ENCODE results near the gene SORBS2. TPM values are rescaled to one million over a fixed set of nuclear protein-coding genes. Genes with fewer than 3 reads are reported as not detected.

The SORBS2 gene
- total RNA-seq, 2 experiments from 2014 or later: not detected

GRCh38 chr4:185830263-185830994, 18.4 kb upstream of the SORBS2 start:
- H3K27me3 Mint-ChIP-seq: peaks cover 3% of the 10 kb centered on the region
- DNase-seq: no peak
- ATAC-seq: no peak
- H3K9me3 Mint-ChIP-seq (ENCODE audit: low read depth): no peaks in the 10 kb centered on the region
- H3K4me3 Mint-ChIP-seq: no peak overlapping the region
- H3K36me3 Mint-ChIP-seq: no peaks in the 10 kb centered on the region
- H3K27ac Mint-ChIP-seq: no peak overlapping the region
- H3K4me1 Mint-ChIP-seq: no peaks in the 10 kb centered on the region
- CTCF ChIA-PET: no interaction called here

- no peak for DNase-seq
- no peak overlapping the region for H3K4me3 Mint-ChIP-seq
- H3K27ac Mint-ChIP-seq: no peak overlapping the region
- CTCF ChIA-PET: no interaction called here
- no peaks in the 10 kb centered on the region for H3K4me1 Mint-ChIP-seq
- no peaks in the 10 kb centered on the region for H3K27me3 Mint-ChIP-seq
- no peaks in the 10 kb centered on the region for H3K36me3 Mint-ChIP-seq
- no peaks in the 10 kb centered on the region for H3K9me3 Mint-ChIP-seq (ENCODE audit: low read depth)
- no peak for ATAC-seq
Measured at GRCh38 chr4:185826381-185826780, 14.4 kb upstream of the SORBS2 start.

- no peaks in the 10 kb centered on the region for H3K36me3 Mint-ChIP-seq
- H3K9me3 Mint-ChIP-seq (ENCODE audit: low read depth): no peaks in the 10 kb centered on the region
- ATAC-seq (no peak), DNase-seq (no peak)
- H3K4me3 Mint-ChIP-seq: no peak overlapping the region
- H3K27me3 Mint-ChIP-seq: no peaks in the 10 kb centered on the region
- H3K27ac Mint-ChIP-seq: no peak overlapping the region
- no peaks in the 10 kb centered on the region for H3K4me1 Mint-ChIP-seq
- CTCF ChIA-PET: no interaction called here
Measured at GRCh38 chr4:185825737-185826136, 13.7 kb upstream of the SORBS2 start.

GRCh38 chr4:185822791-185823190, 10.8 kb upstream of the SORBS2 start:
- no peaks in the 10 kb centered on the region for H3K27me3 Mint-ChIP-seq
- ATAC-seq (no peak), DNase-seq (no peak)
- no peak overlapping the region for H3K27ac Mint-ChIP-seq
- no peaks in the 10 kb centered on the region for H3K36me3 Mint-ChIP-seq
- no peaks in the 10 kb centered on the region for H3K9me3 Mint-ChIP-seq (ENCODE audit: low read depth)
- no peaks in the 10 kb centered on the region for H3K4me1 Mint-ChIP-seq
- no peak overlapping the region for H3K4me3 Mint-ChIP-seq
- CTCF ChIA-PET: no interaction called here

- no peak overlapping the region for H3K4me3 Mint-ChIP-seq
- no peaks in the 10 kb centered on the region for H3K9me3 Mint-ChIP-seq (ENCODE audit: low read depth)
- H3K27me3 Mint-ChIP-seq: no peaks in the 10 kb centered on the region
- CTCF ChIA-PET: no interaction called here
- ATAC-seq: no peak
- H3K4me1 Mint-ChIP-seq: no peaks in the 10 kb centered on the region
- DNase-seq: no peak
- no peak overlapping the region for H3K27ac Mint-ChIP-seq
- no peaks in the 10 kb centered on the region for H3K36me3 Mint-ChIP-seq
Measured at GRCh38 chr4:185821029-185821419, 9.0 kb upstream of the SORBS2 start.

GRCh38 chr4:185820146-185821028, 8.4 kb upstream of the SORBS2 start:
- H3K4me3 Mint-ChIP-seq: no peak overlapping the region
- H3K9me3 Mint-ChIP-seq (ENCODE audit: low read depth): no peaks in the 10 kb centered on the region
- H3K27ac Mint-ChIP-seq: no peak overlapping the region
- DNase-seq (no peak), ATAC-seq (no peak)
- no peaks in the 10 kb centered on the region for H3K27me3 Mint-ChIP-seq
- no peaks in the 10 kb centered on the region for H3K36me3 Mint-ChIP-seq
- CTCF ChIA-PET: no interaction called here
- H3K4me1 Mint-ChIP-seq: no peaks in the 10 kb centered on the region

- Mint-ChIP-seq H3K4me1 (no peaks in the 10 kb centered on the region), H3K36me3 (no peaks in the 10 kb centered on the region), H3K4me3 (no peak overlapping the region), H3K27me3 (no peaks in the 10 kb centered on the region), H3K9me3 (ENCODE audit: low read depth) (no peaks in the 10 kb centered on the region), H3K27ac (no peak overlapping the region)
- ATAC-seq: no peak
- DNase-seq: no peak
- CTCF ChIA-PET: no interaction called here
Measured at GRCh38 chr4:185819144-185819543, 7.2 kb upstream of the SORBS2 start.

- no peaks in the 10 kb centered on the region for H3K36me3 Mint-ChIP-seq
- CTCF ChIA-PET: no interaction called here
- ATAC-seq (no peak), DNase-seq (no peak)
- no peak overlapping the region for H3K27ac Mint-ChIP-seq
- no peaks in the 10 kb centered on the region for H3K27me3 Mint-ChIP-seq
- no peak overlapping the region for H3K4me3 Mint-ChIP-seq
- no peaks in the 10 kb centered on the region for H3K9me3 Mint-ChIP-seq (ENCODE audit: low read depth)
- H3K4me1 Mint-ChIP-seq: no peaks in the 10 kb centered on the region
Measured at GRCh38 chr4:185817403-185817818, 5.4 kb upstream of the SORBS2 start.

GRCh38 chr4:185813133-185813532, 1.1 kb upstream of the SORBS2 start:
- Mint-ChIP-seq H3K9me3 (ENCODE audit: low read depth) (no peaks in the 10 kb centered on the region), H3K27ac (no peak overlapping the region), H3K27me3 (peaks cover 15% of the 10 kb centered on the region), H3K36me3 (no peaks in the 10 kb centered on the region), H3K4me3 (no peak overlapping the region), H3K4me1 (peaks cover 2% of the 10 kb centered on the region)
- CTCF ChIA-PET: no interaction called here
- ATAC-seq (no peak), DNase-seq (no peak)

- Mint-ChIP-seq H3K9me3 (ENCODE audit: low read depth) (no peaks in the 10 kb centered on the region), H3K4me3 (no peak overlapping the region), H3K27me3 (peaks cover 15% of the 10 kb centered on the region), H3K27ac (no peak overlapping the region), H3K4me1 (peaks cover 2% of the 10 kb centered on the region), H3K36me3 (no peaks in the 10 kb centered on the region)
- no peak for ATAC-seq
- no peak for DNase-seq
- CTCF ChIA-PET: no interaction called here
Measured at GRCh38 chr4:185810746-185811508, 1.1 kb downstream of the SORBS2 start.

GRCh38 chr4:185809533-185810071, 2.4 kb downstream of the SORBS2 start:
- peaks cover 17% of the 10 kb centered on the region for H3K27me3 Mint-ChIP-seq
- CTCF ChIA-PET: no interaction called here
- no peaks in the 10 kb centered on the region for H3K9me3 Mint-ChIP-seq (ENCODE audit: low read depth)
- DNase-seq (no peak), ATAC-seq (no peak)
- H3K36me3 Mint-ChIP-seq: no peaks in the 10 kb centered on the region
- H3K4me1 Mint-ChIP-seq: peaks cover 2% of the 10 kb centered on the region
- no peak overlapping the region for H3K27ac Mint-ChIP-seq
- no peak overlapping the region for H3K4me3 Mint-ChIP-seq

GRCh38 chr4:185809121-185809520, 2.9 kb downstream of the SORBS2 start:
- Mint-ChIP-seq H3K9me3 (ENCODE audit: low read depth) (no peaks in the 10 kb centered on the region), H3K4me3 (no peak overlapping the region), H3K36me3 (no peaks in the 10 kb centered on the region), H3K27me3 (peaks cover 17% of the 10 kb centered on the region), H3K27ac (no peak overlapping the region), H3K4me1 (peaks cover 2% of the 10 kb centered on the region)
- CTCF ChIA-PET: no interaction called here
- ATAC-seq: no peak
- no peak for DNase-seq

- CTCF ChIA-PET: no interaction called here
- no peaks in the 10 kb centered on the region for H3K36me3 Mint-ChIP-seq
- no peak overlapping the region for H3K4me3 Mint-ChIP-seq
- no peaks in the 10 kb centered on the region for H3K9me3 Mint-ChIP-seq (ENCODE audit: low read depth)
- DNase-seq (no peak), ATAC-seq (no peak)
- no peaks in the 10 kb centered on the region for H3K4me1 Mint-ChIP-seq
- peaks cover 7% of the 10 kb centered on the region for H3K27me3 Mint-ChIP-seq
- H3K27ac Mint-ChIP-seq: no peak overlapping the region
Measured at GRCh38 chr4:185805979-185806378, 6.0 kb downstream of the SORBS2 start.

Measured in activated CD8-positive, alpha-beta memory T cell treated with anti-CD3 and anti-CD28 coated beads, Interleukin-2, amount 10 ng/mL, durations not matched to agents 7 days and 5 days (primary cell).